GM20431 (cell line): ENCODE measurements around the gene CHST2.

Experiments
- in situ Hi-C: fragments of 300-500 bp; cut with MseI, MboI; formaldehyde crosslinking; loops from one replicate; pipeline ENCODE4 v1.15.0; 2020; ENCODE audit warnings: low sequenced_read_pairs; ENCODE audit not compliant: unreplicated experiment

CHST2 gene

DNA sequence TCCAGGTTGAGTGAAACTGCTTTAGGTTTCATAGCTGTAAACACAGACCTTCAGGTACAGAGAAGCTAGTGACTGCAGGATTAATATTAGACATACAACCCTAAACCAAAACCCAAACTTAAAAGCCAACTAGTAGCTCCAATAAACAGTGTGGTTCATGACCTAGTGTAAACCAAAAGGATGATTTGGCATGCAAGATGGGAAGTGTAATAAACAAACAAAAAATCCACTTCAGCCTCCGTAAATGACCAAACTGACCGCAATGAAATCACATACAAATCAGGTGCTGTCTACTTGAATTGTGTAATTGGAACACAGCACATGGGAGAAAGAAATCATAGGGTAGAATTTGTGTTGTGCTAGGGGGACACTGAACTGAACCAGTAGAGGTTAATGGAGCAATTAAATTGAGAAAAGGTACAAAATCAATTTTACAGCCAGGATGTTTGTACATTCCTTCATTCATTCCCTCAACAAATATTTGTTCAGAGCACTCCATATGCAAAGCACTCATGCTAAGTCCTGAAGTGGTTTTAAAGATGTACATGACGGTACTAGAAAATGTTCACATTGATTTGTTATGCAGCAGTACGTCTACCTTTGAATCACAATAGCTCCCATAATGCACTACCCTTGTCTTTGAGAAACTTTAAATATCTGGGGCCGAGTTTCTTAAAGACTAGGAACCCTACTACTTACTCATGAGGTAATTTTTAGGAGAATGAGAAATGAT is 21.4 kb upstream of the CHST2 start:
- in situ Hi-C loops: no loop called here

- in situ Hi-C loops: no loop called here
Measured at GRCh38 chr3:143099210-143099609, 20.4 kb upstream of the CHST2 start.

- in situ Hi-C loops: no loop called here
Measured at GRCh38 chr3:143099690-143100089, 19.9 kb upstream of the CHST2 start.

GRCh38 chr3:143100451-143100850 is 19.1 kb upstream of the CHST2 start:
- in situ Hi-C loops: no loop called here

DNA sequence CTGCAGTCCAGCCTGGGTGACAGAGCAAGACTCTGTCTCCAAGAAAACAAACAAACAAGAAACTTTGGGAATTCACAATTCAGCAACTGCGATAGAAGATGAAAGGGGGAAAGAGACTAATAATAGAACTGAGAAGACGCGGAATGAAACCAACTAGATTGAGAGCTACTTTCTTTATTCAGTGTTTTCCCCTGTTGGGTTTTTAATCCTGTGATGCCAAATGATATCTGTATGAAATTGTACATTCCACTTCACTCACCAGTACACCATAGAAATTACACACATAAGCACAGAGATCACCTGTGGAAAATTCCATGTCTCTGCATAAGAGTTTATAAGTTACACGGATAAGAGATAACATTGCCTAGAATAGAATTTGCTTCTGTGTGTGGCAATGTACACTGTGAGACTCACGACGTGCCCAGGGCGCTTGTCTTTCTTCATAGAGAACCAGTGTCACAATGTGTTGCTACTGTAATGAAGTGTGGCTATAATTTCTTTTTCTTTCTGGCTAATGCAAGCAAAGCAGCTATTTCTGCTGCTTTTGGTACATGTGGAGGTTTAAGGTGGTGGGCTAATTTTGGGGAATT is 17.7 kb upstream of the CHST2 start:
- in situ Hi-C loops: no loop called here

GRCh38 chr3:143103652-143104051 is 15.9 kb upstream of the CHST2 start:
- in situ Hi-C loops: no loop called here

DNA sequence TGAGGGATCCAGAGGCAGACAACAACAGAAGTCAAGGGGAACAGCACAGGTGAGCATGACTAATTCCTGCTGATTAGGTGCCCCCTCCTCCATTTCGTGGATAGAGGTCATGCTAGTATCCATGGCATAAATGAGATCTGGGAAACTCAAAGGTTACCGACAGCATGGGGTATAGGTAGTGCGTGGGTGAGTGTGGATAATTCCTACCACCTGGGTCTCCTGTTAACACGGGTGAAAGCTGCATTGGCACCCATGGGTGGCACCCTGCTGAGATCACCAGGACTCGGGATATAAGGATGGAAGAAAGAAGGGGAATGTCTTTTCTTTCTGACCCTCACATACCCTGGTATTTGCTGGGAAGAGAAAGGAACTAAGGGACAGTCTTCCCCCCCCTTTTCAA is 14.4 kb upstream of the CHST2 start:
- in situ Hi-C loops: no loop called here

GRCh38 chr3:143109861-143110260 is 9.7 kb upstream of the CHST2 start:
- in situ Hi-C loops: no loop called here

DNA sequence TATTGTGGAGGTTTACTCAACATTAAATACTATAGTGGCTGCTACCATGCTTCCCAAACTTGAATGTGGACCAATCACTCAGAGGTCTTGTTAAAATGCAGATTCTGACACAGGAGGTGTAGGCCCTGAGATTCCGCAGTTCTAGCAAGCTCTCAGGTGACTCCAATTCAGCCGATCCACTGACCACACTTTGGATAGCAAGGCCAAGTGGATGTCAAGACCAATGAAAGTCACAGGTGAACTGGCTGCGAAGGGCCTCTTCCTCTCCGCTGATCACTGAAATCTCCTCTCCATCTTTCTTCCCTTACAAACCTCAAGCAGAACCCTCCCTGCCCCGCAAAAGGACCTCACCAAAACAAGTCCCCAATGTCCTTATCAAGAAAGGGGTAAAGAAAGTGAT is 9.2 kb upstream of the CHST2 start:
- in situ Hi-C loops: no loop called here

DNA sequence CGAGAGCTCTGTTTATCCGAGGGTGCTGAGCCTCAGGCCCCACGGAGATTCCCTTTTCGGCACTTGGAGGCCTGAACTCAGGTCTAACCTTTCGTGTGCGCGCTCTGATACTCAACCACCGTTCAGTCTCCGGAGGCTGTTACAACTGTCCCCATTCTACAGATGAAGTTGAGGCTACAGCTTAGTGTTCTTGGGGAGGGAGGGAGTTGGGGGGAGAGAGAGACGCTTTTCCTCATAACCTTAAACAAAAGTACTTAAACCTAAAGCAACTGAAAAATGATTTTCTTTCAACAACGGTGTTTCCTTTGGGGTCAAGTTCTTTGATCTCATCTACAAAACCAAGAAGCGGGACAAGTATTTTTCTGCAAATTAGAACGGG is 952 bp upstream of the CHST2 start:
- in situ Hi-C loops: no loop called here

DNA sequence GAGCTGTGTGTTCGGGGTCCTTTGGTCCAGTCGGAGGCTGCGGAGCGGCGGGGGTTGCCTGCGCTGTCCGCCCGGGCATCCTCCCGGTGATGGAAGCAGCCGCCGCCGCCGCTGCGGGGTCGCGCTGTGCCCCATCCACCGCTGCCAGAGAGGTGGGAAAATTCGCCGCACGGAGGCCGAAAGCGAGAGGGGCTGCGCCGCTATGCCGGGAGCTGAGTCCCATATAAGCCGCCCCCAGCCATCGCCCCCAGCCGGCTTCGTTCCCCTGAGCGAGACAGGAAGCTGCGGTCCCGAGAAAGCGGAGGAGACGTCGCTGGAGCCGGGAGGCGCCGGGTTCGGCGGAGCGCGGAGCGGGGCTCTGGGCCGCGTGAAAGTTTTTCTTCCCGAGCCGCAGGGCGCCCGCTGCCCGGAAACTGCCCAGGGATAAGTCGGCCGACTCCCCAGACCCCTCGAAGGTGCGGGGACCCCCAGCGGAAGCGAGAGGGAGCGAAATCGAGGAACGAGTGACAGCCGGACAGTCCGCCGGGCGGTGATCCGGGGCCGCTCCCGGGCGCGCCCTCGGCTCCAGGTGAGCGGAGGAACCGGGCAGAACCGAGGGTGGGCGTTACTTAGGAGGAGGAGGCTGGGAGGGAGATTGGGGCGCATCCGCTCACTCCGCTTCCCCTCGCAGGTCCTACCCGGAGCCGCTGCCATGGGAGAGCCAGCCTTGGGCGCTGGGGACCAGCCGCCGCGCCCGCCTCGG is 574 bp downstream of the CHST2 start:
- in situ Hi-C loops: no loop called here

DNA sequence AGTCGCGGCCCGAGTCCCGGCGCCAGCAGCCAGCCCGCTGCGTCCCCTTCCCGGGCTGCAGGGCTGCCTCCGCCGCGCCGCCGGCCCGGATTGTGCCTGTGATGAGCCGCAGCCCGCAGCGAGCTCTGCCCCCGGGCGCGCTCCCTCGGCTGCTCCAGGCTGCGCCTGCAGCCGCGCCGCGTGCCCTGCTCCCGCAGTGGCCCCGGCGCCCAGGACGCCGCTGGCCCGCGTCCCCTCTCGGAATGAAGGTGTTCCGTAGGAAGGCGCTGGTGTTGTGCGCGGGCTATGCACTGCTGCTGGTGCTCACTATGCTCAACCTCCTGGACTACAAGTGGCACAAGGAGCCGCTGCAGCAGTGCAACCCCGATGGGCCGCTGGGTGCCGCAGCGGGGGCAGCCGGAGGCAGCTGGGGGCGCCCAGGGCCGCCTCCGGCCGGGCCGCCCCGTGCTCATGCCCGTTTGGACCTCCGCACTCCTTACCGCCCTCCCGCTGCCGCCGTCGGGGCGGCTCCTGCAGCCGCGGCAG is 1.2 kb downstream of the CHST2 start:
- in situ Hi-C loops: no loop called here

DNA sequence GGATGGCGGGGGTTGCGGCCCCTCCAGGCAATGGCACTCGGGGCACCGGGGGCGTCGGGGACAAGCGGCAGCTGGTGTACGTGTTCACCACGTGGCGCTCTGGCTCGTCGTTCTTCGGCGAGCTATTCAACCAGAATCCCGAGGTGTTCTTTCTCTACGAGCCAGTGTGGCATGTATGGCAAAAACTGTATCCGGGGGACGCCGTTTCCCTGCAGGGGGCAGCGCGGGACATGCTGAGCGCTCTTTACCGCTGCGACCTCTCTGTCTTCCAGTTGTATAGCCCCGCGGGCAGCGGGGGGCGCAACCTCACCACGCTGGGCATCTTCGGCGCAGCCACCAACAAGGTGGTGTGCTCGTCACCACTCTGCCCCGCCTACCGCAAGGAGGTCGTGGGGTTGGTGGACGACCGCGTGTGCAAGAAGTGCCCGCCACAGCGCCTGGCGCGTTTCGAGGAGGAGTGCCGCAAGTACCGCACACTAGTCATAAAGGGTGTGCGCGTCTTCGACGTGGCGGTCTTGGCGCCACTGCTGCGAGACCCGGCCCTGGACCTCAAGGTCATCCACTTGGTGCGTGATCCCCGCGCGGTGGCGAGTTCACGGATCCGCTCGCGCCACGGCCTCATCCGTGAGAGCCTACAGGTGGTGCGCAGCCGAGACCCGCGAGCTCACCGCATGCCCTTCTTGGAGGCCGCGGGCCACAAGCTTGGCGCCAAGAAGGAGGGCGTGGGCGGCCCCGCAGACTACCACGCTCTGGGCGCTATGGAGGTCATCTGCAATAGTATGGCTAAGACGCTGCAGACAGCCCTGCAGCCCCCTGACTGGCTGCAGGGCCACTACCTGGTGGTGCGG is 1.9 kb downstream of the CHST2 start:
- in situ Hi-C loops: no loop called here

GRCh38 chr3:143122089-143122430 is 2.5 kb downstream of the CHST2 start:
- in situ Hi-C loops: no loop called here

DNA sequence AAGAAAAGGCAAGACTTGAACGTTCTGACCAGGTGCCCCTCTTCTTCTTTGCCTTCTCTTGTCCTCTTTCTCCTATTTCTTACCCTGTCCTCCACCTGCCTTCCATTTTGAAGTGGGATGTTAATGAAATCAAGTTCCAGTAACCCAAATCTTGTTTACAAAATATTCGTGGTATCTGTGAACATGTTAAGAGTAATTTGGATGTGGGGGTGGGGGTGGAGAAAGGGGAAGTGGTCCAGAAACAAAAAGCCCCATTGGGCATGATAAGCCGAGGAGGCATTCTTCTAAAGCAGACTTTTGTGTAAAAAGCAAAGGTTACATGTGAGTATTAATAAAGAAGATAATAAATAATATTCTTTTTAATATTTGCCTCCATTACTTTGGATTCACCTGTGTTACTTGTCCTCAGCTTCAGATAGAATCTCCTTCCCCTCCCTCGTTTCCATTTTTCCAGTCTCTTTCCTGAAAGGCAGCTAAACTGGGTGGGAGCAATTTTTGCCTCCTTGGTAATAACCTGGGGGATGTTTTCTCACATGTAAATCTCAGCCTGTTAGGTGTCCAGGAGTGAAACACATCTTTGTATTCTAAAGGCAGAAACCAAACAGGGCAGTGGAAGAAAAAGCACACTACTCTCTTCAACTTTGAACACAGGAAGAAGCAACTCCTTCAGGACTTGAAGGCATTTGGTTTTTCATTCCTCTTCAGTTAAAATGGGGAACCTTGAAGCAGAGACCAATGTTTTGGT is 3.2 kb downstream of the CHST2 start:
- in situ Hi-C loops: no loop called here

DNA sequence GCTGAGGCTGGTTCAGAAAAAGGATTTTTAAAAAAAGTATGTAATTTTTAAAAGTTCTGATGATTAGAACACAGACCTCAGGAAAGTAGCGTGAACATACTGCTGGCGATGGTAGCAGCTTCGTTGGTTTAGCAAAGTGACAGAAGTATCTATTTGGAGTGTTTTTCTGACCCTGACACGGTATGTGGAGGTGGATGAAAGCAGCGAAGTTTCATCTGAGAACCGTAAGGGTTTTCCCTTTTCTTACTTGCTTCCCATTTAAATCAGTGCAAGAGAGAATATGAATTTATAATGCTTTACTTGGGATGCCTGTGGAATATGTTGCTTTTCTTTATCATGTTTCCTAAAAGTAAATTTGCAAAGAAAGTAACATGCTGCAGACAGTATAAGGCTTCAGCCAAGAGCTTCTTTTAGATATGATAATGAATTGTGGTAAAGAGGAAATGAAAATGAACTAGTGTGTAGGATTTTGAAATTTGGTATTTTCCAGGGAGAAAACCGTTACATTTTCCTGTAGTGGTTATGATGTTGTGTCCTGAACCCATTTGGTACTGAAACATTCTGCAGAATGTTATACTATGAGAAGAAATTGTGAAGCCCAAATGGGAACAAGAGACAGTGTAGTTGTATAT is 3.9 kb downstream of the CHST2 start:
- in situ Hi-C loops: no loop called here

- in situ Hi-C loops: no loop called here
Measured at GRCh38 chr3:143124601-143125520, 5.3 kb downstream of the CHST2 start.

- in situ Hi-C loops: no loop called here
Measured at GRCh38 chr3:143127801-143128200, 8.2 kb downstream of the CHST2 start.
